GM23338 (cell line): Measurements from ENCODE around the gene LPP.

ENCODE experiments used
- CREB1 ChIP-seq: fragments of 250-450 bp; sonication (Bioruptor Pico); IDR thresholded peaks from 2 replicates; pipeline ENCODE4 v1.5.0; 2020; ENCODE audit warnings: low read depth, mild to moderate bottlenecking, moderate library complexity
- EZH2 ChIP-seq: fragments of 200-600 bp; sonication (generic); IDR thresholded peaks from one replicate; pipeline ENCODE4 v1.8.0; 2017; ENCODE audit warnings: antibody characterized with exemption, mild to moderate bottlenecking, low read depth; ENCODE audit not compliant: unreplicated experiment
- EZH2phosphoT487 ChIP-seq: fragments of 200-600 bp; sonication (generic); IDR thresholded peaks from one replicate; pipeline ENCODE4 v1.8.1; 2018; ENCODE audit warnings: antibody characterized with exemption; ENCODE audit not compliant: unreplicated experiment
- POLR2AphosphoS5 ChIP-seq: IDR thresholded peaks from 2 replicates; pipeline ENCODE4 v1.6.1; 2016; ENCODE audit warnings: antibody characterized with exemption, low read depth
- TF ChIP-seq, protein P1 (sequence below), 2 experiments: fragments of 200-600 bp in 1 of 2; sonication (generic) in 1 of 2; conservative IDR thresholded peaks; 2 replicates each; pipeline versions ENCODE4 v1.5.1 to v1.6.1; 2016 to 2017; ENCODE audit warnings: antibody characterized with exemption in 2 of 2, low read depth in 2 of 2, mild to moderate bottlenecking in 2 of 2, moderate library complexity in 1 of 2
- TF ChIP-seq, protein P2 (sequence below): IDR thresholded peaks from one replicate; pipeline ENCODE4 v1.6.1; 2018; ENCODE audit warnings: antibody characterized with exemption; ENCODE audit not compliant: unreplicated experiment

DNA sequence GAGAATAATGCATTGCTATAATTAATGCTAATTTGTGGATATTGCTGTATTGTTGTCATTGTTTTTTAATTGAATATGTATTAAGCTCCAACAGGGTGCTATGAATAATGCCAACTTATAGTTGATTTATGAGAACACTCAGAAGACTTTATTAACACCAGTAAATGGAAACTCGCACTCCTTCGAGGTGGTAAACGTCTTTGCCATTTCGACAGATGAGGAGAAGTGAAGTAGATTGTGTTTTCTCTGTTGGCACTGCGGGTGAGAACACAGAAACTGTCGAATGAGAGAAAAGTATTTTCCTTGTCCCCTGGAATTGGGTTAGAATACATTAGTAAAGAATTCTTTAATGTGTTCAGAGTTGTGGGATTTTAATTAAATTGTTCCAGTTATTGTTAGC is 354.5 kb downstream of the LPP start:
- TF ChIP-seq, protein P1, sequence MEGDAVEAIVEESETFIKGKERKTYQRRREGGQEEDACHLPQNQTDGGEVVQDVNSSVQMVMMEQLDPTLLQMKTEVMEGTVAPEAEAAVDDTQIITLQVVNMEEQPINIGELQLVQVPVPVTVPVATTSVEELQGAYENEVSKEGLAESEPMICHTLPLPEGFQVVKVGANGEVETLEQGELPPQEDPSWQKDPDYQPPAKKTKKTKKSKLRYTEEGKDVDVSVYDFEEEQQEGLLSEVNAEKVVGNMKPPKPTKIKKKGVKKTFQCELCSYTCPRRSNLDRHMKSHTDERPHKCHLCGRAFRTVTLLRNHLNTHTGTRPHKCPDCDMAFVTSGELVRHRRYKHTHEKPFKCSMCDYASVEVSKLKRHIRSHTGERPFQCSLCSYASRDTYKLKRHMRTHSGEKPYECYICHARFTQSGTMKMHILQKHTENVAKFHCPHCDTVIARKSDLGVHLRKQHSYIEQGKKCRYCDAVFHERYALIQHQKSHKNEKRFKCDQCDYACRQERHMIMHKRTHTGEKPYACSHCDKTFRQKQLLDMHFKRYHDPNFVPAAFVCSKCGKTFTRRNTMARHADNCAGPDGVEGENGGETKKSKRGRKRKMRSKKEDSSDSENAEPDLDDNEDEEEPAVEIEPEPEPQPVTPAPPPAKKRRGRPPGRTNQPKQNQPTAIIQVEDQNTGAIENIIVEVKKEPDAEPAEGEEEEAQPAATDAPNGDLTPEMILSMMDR (conservative IDR thresholded peaks at IDR 0.05; ENCODE audit: low read depth in 2 of 2): no peak
- TF ChIP-seq POLR2AphosphoS5 (no peak), EZH2phosphoT487 (no peak), EZH2 (no peak), CREB1 (CRISPR knock-in tag) (no peak)
- TF ChIP-seq, protein P2, sequence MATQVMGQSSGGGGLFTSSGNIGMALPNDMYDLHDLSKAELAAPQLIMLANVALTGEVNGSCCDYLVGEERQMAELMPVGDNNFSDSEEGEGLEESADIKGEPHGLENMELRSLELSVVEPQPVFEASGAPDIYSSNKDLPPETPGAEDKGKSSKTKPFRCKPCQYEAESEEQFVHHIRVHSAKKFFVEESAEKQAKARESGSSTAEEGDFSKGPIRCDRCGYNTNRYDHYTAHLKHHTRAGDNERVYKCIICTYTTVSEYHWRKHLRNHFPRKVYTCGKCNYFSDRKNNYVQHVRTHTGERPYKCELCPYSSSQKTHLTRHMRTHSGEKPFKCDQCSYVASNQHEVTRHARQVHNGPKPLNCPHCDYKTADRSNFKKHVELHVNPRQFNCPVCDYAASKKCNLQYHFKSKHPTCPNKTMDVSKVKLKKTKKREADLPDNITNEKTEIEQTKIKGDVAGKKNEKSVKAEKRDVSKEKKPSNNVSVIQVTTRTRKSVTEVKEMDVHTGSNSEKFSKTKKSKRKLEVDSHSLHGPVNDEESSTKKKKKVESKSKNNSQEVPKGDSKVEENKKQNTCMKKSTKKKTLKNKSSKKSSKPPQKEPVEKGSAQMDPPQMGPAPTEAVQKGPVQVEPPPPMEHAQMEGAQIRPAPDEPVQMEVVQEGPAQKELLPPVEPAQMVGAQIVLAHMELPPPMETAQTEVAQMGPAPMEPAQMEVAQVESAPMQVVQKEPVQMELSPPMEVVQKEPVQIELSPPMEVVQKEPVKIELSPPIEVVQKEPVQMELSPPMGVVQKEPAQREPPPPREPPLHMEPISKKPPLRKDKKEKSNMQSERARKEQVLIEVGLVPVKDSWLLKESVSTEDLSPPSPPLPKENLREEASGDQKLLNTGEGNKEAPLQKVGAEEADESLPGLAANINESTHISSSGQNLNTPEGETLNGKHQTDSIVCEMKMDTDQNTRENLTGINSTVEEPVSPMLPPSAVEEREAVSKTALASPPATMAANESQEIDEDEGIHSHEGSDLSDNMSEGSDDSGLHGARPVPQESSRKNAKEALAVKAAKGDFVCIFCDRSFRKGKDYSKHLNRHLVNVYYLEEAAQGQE: no peak
